Hypothalamus (tissue), 51 donors: ENCODE measurements around the gene COMMD1.
"Not testable (repeated sequence)": the region's sequence is repeated elsewhere in the genome, so short reads cannot be mapped to it uniquely, and the experiment has no call there.

ENCODE experiments used
- DNase-seq, 51 donors: peaks; one replicate each; lab custom pipeline; 2025; lab: John Stamatoyannopoulos, UW

COMMD1 gene

GRCh38 chr2:61922714-61923113 is 17.2 kb downstream of the COMMD1 start:
- no peak for DNase-seq

GRCh38 chr2:61924895-61925663 is 19.6 kb downstream of the COMMD1 start:
- DNase-seq, result no peak

- no peak for DNase-seq
Measured at GRCh38 chr2:61926531-61927477, 21.3 kb downstream of the COMMD1 start.

- DNase-seq, result no peak
Measured at GRCh38 chr2:61928826-61929461, 23.5 kb downstream of the COMMD1 start.

GRCh38 chr2:61937098-61937497 is 31.6 kb downstream of the COMMD1 start:
- no peak for DNase-seq

GRCh38 chr2:61937886-61938285 is 32.4 kb downstream of the COMMD1 start:
- DNase-seq, result no peak

- no peak for DNase-seq
Measured at GRCh38 chr2:61938511-61938910, 33.0 kb downstream of the COMMD1 start.

- no peak for DNase-seq
Measured at GRCh38 chr2:61943251-61943650, 37.8 kb downstream of the COMMD1 start.

- DNase-seq, result no peak
Measured at GRCh38 chr2:61946666-61947065, 41.2 kb downstream of the COMMD1 start.

GRCh38 chr2:61948661-61949457 is 43.4 kb downstream of the COMMD1 start:
- DNase-seq, result peak in 1 of 51 donors; percentile 6

GRCh38 chr2:61949458-61949713 is 43.9 kb downstream of the COMMD1 start:
- DNase-seq, result no peak

GRCh38 chr2:61949714-61950560 is 44.5 kb downstream of the COMMD1 start:
- no peak for DNase-seq

GRCh38 chr2:61950571-61951315 is 45.3 kb downstream of the COMMD1 start:
- DNase-seq, result no peak

GRCh38 chr2:61951881-61952280 is 46.4 kb downstream of the COMMD1 start:
- DNase-seq, result no peak

GRCh38 chr2:61952288-61952687 is 46.8 kb downstream of the COMMD1 start:
- no peak for DNase-seq

- not testable (repeated sequence) for DNase-seq
Measured at GRCh38 chr2:61954856-61955255, 49.4 kb downstream of the COMMD1 start.

- DNase-seq, result no peak
Measured at GRCh38 chr2:61959381-61960293, 54.2 kb downstream of the COMMD1 start.
